Measurements from ENCODE around the gene BTBD2.

Gene BTBD2

GRCh38 chr19:1944916-1945561 lies 70.5 kb downstream of the BTBD2 start:
- no peak for DNase-seq (ENCODE audit: low read depth in 2 of 3, low spot score in 1 of 3)

GRCh38 chr19:1944088-1944915 lies 71.2 kb downstream of the BTBD2 start:
- no peak for DNase-seq (ENCODE audit: low read depth in 2 of 3, low spot score in 1 of 3)

- no peak for DNase-seq (ENCODE audit: low read depth in 2 of 3, low spot score in 1 of 3)
Measured at GRCh38 chr19:1943661-1944087, 71.8 kb downstream of the BTBD2 start.

GRCh38 chr19:1942934-1943555 lies 72.5 kb downstream of the BTBD2 start:
- DNase-seq (ENCODE audit: low read depth in 2 of 3, low spot score in 1 of 3): no peak

GRCh38 chr19:1942078-1942933 lies 73.2 kb downstream of the BTBD2 start:
- DNase-seq (ENCODE audit: low read depth in 2 of 3, low spot score in 1 of 3): peak in 2 of 3 donors; percentile 63 to 69

- no peak for DNase-seq (ENCODE audit: low read depth in 2 of 3, low spot score in 1 of 3)
Measured at GRCh38 chr19:1941146-1942077, 74.1 kb downstream of the BTBD2 start, which contains the start of gene CSNK1G2. Gene CSNK1G2 (plus strand): TSS chr19:1941172. CDS start chr19:1969773, 28,601 bp downstream.

- no peak for DNase-seq (ENCODE audit: low read depth in 2 of 3, low spot score in 1 of 3)
Measured at GRCh38 chr19:1938071-1938470, 77.4 kb downstream of the BTBD2 start.

- DNase-seq (ENCODE audit: low read depth in 2 of 3, low spot score in 1 of 3): no peak
Measured at GRCh38 chr19:1936916-1937610, 78.5 kb downstream of the BTBD2 start.

- no peak for DNase-seq (ENCODE audit: low read depth in 2 of 3, low spot score in 1 of 3)
Measured at GRCh38 chr19:1936430-1936829, 79.1 kb downstream of the BTBD2 start.

- DNase-seq (ENCODE audit: low read depth in 2 of 3, low spot score in 1 of 3): no peak
Measured at GRCh38 chr19:1935484-1936208, 79.9 kb downstream of the BTBD2 start.

Data from stimulated activated CD4-positive, alpha-beta T cell treated with anti-CD3 and anti-CD28 coated beads, Interleukin-12 subunit alpha, Interleukin-12 subunit beta, amount 100 ng/mL, for 48 hours (primary cell).